SK-N-SH (cell line): ENCODE results near the gene SLC10A7. TPM values are rescaled to one million over a fixed set of nuclear protein-coding genes. Genes with fewer than 3 reads are reported as not detected.

Source experiments
- CTCF ChIA-PET: fragments of 300-600, 350-600 bp; formaldehyde crosslinking; extraction: SDS; loops from one replicate; lab custom pipeline; 2021; lab: Yijun Ruan, JAX
- POLR2A ChIA-PET: fragments of 350-600 bp; sonication (Branson Sonifier 250); formaldehyde crosslinking; extraction: SDS; loops from one replicate; lab custom pipeline; 2020; ENCODE audit warnings: antibody characterized with exemption, inconsistent platforms; lab: Yijun Ruan, JAX
- DNase-seq: peaks from one replicate; pipeline ENCODE4 v3.0.0; 2012
- H2AFZ ChIP-seq: fragments of 200-600 bp; sonication (generic); 2 replicates; pipeline ENCODE4 v1.8.1; 2016; ENCODE audit warnings: antibody characterized with exemption, mild to moderate bottlenecking, low read depth
- H3F3A ChIP-seq: fragments of 200-600 bp; sonication (generic); replicated peaks from 2 replicates; pipeline ENCODE3; 2016; ENCODE audit warnings: antibody characterized with exemption, mild to moderate bottlenecking; ENCODE audit not compliant: insufficient read depth
- H3K27ac ChIP-seq, 2 experiments: fragments of 200-500 bp in 1 of 2; fragments of 200-600 bp in 1 of 2; sonication (Bioruptor generic) in 1 of 2; sonication (generic), shearing (Covaris generic) in 1 of 2; 2 replicates each; pipeline versions ENCODE4 v1.5.1 to v1.6.1; 2014 to 2016; ENCODE audit warnings: low read depth in 2 of 2, inconsistent platforms in 1 of 2, low read length in 1 of 2, mild to moderate bottlenecking in 1 of 2, mixed read lengths in 1 of 2
- H3K27me3 ChIP-seq: fragments of 200-600 bp; sonication (generic), shearing (Covaris generic); 2 replicates; pipeline ENCODE4 v1.6.1; 2016; ENCODE audit warnings: mixed run types; ENCODE audit not compliant: insufficient read depth
- H3K36me3 ChIP-seq, 2 experiments: fragments of 200-500 bp in 1 of 2; fragments of 200-600 bp in 1 of 2; sonication (Bioruptor generic) in 1 of 2; sonication (generic) in 1 of 2; replicated peaks in 1 of 2; 2 replicates each; pipeline versions ENCODE3 to v1.5.1; 2014 to 2016; ENCODE audit warnings: low read length in 1 of 2, mild to moderate bottlenecking in 1 of 2; ENCODE audit not compliant: insufficient read depth in 2 of 2, control insufficient read depth in 1 of 2
- H3K4me1 ChIP-seq, 2 experiments: fragments of 200-500 bp in 1 of 2; fragments of 200-600 bp in 1 of 2; sonication (Bioruptor generic) in 1 of 2; sonication (generic), shearing (Covaris generic) in 1 of 2; 2 replicates each; pipeline versions ENCODE4 v1.5.1 to v1.6.1; 2014 to 2016; ENCODE audit warnings: low read depth in 1 of 2, low read length in 1 of 2, mixed run types in 1 of 2; ENCODE audit not compliant: insufficient read depth in 2 of 2, control insufficient read depth in 1 of 2
- H3K4me2 ChIP-seq: fragments of 200-600 bp; sonication (generic), shearing (Covaris generic); 2 replicates; pipeline ENCODE4 v1.6.1; 2017; ENCODE audit warnings: mixed run types
- H3K4me3 ChIP-seq, 2 experiments: fragments of 200-500 bp in 1 of 2; fragments of 200-600 bp in 1 of 2; sonication (Bioruptor generic) in 1 of 2; sonication (generic), shearing (Covaris generic) in 1 of 2; 2 replicates each; pipeline versions ENCODE4 v1.5.1 to v1.8.1; 2014 to 2016; ENCODE audit warnings: low read depth in 2 of 2, inconsistent platforms in 1 of 2, low read length in 1 of 2, mild to moderate bottlenecking in 1 of 2, mixed read lengths in 1 of 2, moderate library complexity in 1 of 2
- H3K79me2 ChIP-seq: fragments of 200-600 bp; sonication (generic); 2 replicates; pipeline ENCODE4 v1.8.1; 2017; ENCODE audit warnings: mild to moderate bottlenecking; ENCODE audit not compliant: insufficient read depth
- H3K9ac ChIP-seq: fragments of 200-600 bp; sonication (generic); 2 replicates; pipeline ENCODE4 v1.6.1; 2017; ENCODE audit warnings: mixed run types
- H3K9me2 ChIP-seq: fragments of 200-600 bp; sonication (generic); 2 replicates; pipeline ENCODE4 v1.6.1; 2017; ENCODE audit warnings: mixed run types
- H3K9me3 ChIP-seq: fragments of 200-600 bp; sonication (generic); 2 replicates; pipeline ENCODE4 v1.6.1; 2017; ENCODE audit warnings: mixed run types, mild to moderate bottlenecking, moderate library complexity
- H4K20me1 ChIP-seq: fragments of 200-600 bp; sonication (generic); 2 replicates; pipeline ENCODE4 v1.6.1; 2017; ENCODE audit warnings: mild to moderate bottlenecking, mixed run types; ENCODE audit not compliant: insufficient read depth
- GABPA ChIP-seq: IDR thresholded peaks from 2 replicates; pipeline ENCODE4 v1.4.0; 2012; ENCODE audit warnings: low read depth, mild to moderate bottlenecking
- GATA2 ChIP-seq: sonication (generic); formaldehyde crosslinking; IDR thresholded peaks from 2 replicates; pipeline ENCODE4 v1.5.0; 2020; ENCODE audit warnings: mild to moderate bottlenecking, missing genetic modification reagents
- RFX5 ChIP-seq: IDR thresholded peaks from 2 replicates; pipeline ENCODE4 v1.6.1; 2012; ENCODE audit warnings: mild to moderate bottlenecking, improper control_type of control experiment, low read length
- SMC3 ChIP-seq: IDR thresholded peaks from 2 replicates; pipeline ENCODE4 v1.6.1; 2012; ENCODE audit warnings: low read depth, low read length, improper control_type of control experiment
- TEAD4 ChIP-seq: IDR thresholded peaks from 2 replicates; pipeline ENCODE4 v1.4.0; 2012; ENCODE audit warnings: mild to moderate bottlenecking, borderline replicate concordance; ENCODE audit not compliant: insufficient read depth
- USF1 ChIP-seq: IDR thresholded peaks from 2 replicates; pipeline ENCODE4 v1.4.0; 2012; ENCODE audit warnings: low read depth, borderline replicate concordance
- USF2 ChIP-seq: fragments of 150-350 bp; IDR thresholded peaks from 2 replicates; pipeline ENCODE4 v1.6.1; 2017; ENCODE audit warnings: antibody characterized with exemption, low read length, low read depth, borderline replicate concordance
- WGBS: methylation state at CpG from one replicate; pipeline ENCODE4 v1.1.6; 2017; ENCODE audit warnings: low lambda C conversion rate; 5-methylcytosine and 5-hydroxymethylcytosine counted together
- polyA plus RNA-seq, 3 experiments: library from polyadenylated mRNA; depleted of rRNA; stranded (reverse); fragments of >200 nt; gene quantifications; 2 replicates each; pipeline ENCODE4 v1.2.3, GENCODE V29; 2012
- TF ChIP-seq, protein P1 (sequence below): IDR thresholded peaks from 2 replicates; pipeline ENCODE4; 2012

The SLC10A7 gene
- polyA plus RNA-seq, 1 of the 3 experiments (the other 2 are of a cell fraction): 3.3 TPM

DNA sequence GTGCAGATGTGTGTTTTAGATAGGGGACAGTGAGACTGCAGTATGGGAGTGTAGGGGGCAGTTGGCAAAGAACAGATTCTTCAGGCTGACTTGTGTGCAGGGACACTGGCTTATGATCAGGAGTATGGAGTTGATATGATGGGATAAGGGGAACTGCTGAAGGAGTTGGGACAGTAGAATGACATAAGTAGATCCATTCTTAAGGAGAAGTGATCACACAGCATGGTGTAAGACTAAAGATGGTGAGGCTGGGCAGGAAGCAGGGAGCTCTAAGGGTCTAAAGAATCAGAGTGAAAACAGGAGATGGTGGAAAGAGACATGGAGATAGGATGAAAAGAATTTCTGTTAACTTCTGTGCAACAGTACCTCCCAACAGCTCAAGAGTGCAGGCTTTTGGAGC lies 236.7 kb downstream of the SLC10A7 start:
- no peaks in the 10 kb centered on the region for H3K9me2 ChIP-seq
- no peak overlapping the region for H2AFZ ChIP-seq
- no peaks in the 10 kb centered on the region for H4K20me1 ChIP-seq
- POLR2A ChIA-PET: no interaction called here
- no peaks in the 10 kb centered on the region for H3K9me3 ChIP-seq
- H3F3A ChIP-seq: peaks cover 3% of the 10 kb centered on the region
- H3K4me1 ChIP-seq: no peaks in the 10 kb centered on the region; a peak in 1 of 4 replicates
- H3K4me3 ChIP-seq: no peak overlapping the region
- no peak overlapping the region for H3K27ac ChIP-seq
- CTCF ChIA-PET: interaction anchor here (0.6 to 0.8 kb wide), 2 partner anchors 17 to 58 kb away, joined by 3 to 4 read pairs; no protein-coding TSS in a partner anchor
- H3K4me2 ChIP-seq: no peak overlapping the region
- no peaks in the 10 kb centered on the region for H3K27me3 ChIP-seq
- H3K36me3 ChIP-seq: no peaks in the 10 kb centered on the region
- TF ChIP-seq USF2 (no peak), GATA2 (CRISPR knock-in tag) (no peak), GABPA (no peak), SMC3 (no peak), RFX5 (no peak)
- TF ChIP-seq, protein P1, sequence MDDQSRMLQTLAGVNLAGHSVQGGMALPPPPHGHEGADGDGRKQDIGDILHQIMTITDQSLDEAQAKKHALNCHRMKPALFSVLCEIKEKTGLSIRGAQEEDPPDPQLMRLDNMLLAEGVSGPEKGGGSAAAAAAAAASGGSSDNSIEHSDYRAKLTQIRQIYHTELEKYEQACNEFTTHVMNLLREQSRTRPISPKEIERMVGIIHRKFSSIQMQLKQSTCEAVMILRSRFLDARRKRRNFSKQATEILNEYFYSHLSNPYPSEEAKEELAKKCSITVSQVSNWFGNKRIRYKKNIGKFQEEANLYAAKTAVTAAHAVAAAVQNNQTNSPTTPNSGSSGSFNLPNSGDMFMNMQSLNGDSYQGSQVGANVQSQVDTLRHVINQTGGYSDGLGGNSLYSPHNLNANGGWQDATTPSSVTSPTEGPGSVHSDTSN: no peak
- H3K9ac ChIP-seq: no peak overlapping the region
- H3K79me2 ChIP-seq: no peaks in the 10 kb centered on the region
- DNase-seq: no peak

DNA sequence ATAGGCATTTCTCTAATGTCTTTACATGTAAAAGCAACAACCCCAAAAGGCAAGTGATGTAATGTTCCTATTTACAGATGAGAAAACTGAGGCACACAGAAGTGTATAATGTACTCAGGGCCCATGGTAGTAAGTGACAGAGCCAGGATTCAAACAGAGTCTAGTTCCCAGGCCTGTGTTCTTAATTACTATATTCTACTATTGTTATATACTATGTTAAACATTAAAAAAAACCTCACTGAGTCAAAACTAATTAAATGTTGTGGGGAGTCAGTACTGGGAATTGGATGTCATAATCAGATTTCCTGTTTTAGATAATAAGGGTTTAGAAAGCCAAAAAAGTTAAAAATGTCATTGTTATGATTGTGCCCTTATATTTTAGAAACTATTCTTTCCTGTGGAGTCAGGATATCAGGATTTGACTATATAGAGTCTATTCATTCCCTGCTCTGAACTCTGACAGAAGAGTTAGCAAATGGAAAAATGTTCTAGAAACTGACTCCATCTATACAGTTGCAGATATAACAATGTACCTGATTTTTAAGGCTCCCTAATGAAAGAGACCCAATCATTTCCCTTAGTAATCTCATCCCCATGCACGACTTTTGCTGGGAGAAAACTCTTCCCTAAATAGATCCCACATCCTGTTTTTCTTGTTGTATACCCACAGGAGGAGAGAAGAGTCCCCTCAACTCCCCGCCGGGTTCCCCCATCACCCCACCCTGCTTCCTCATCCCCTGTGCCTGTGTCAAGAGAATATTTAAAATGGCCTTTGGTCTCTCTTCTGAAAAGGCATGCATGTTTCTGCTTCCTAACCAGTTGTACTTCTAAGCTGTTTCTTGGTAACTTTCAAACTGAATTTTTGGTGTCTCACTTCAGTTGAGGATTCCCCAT lies 237.7 kb downstream of the SLC10A7 start:
- TF ChIP-seq TEAD4 (no peak), USF2 (no peak), USF1 (no peak)
- TF ChIP-seq, all 33 proteins: peak for 0

More for the DNA sequence above, 237.7 kb downstream of the SLC10A7 start:
- H3K4me2 ChIP-seq: no peak overlapping the region
- no peaks in the 10 kb centered on the region for H4K20me1 ChIP-seq
- ChIA-PET POLR2A (no interaction called here), CTCF (interaction anchor here (0.6 kb wide), 1 partner anchor 18 kb away, joined by 3 read pairs; no protein-coding TSS in a partner anchor)
- no peak for DNase-seq
- H2AFZ ChIP-seq: no peak overlapping the region
- no peaks in the 10 kb centered on the region for H3K79me2 ChIP-seq
- no peaks in the 10 kb centered on the region for H3K27me3 ChIP-seq
- no peaks in the 10 kb centered on the region for H3K36me3 ChIP-seq
- peaks cover 3% of the 10 kb centered on the region for H3F3A ChIP-seq
- H3K9me3 ChIP-seq: no peaks in the 10 kb centered on the region
- H3K4me1 ChIP-seq: no peaks in the 10 kb centered on the region; a peak in 1 of 4 replicates
- H3K27ac ChIP-seq: no peak overlapping the region
- H3K9ac ChIP-seq: no peak overlapping the region
- no peak overlapping the region for H3K4me3 ChIP-seq
- 84% methylated on average over 3 of the region's 3 CpGs for WGBS
- H3K9me2 ChIP-seq: no peaks in the 10 kb centered on the region
